GM19023 (cell line): ENCODE data around the gene MKI67.
"Not testable (repeated sequence)": the region's sequence is repeated elsewhere in the genome, so short reads cannot be mapped to it uniquely, and the experiment has no call there.

Experiments used
- ATAC-seq: cut with Tn5 transposase; IDR thresholded peaks from one replicate; pipeline ENCODE4 v1.9.1; 2021; ENCODE audit warnings: mild to moderate bottlenecking, moderate library complexity; ENCODE audit not compliant: unreplicated experiment

The MKI67 gene

GRCh38 chr10:128110339-128110738 lies 15.9 kb downstream of the MKI67 start:
- no peak for ATAC-seq

- no peak for ATAC-seq
Observed at GRCh38 chr10:128109707-128110106, 16.5 kb downstream of the MKI67 start.

- ATAC-seq: no peak
Observed at GRCh38 chr10:128105383-128105782, 20.8 kb downstream of the MKI67 start.

GRCh38 chr10:128103229-128103714 lies 23.0 kb downstream of the MKI67 start:
- ATAC-seq: no peak

- no peak for ATAC-seq
Observed at GRCh38 chr10:128102480-128103228, 23.6 kb downstream of the MKI67 start.

- no peak for ATAC-seq
Observed at GRCh38 chr10:128101901-128102300, 24.3 kb downstream of the MKI67 start.

GRCh38 chr10:128099901-128100300 lies 26.3 kb downstream of the MKI67 start:
- no peak for ATAC-seq

GRCh38 chr10:128098631-128099030 lies 27.6 kb downstream of the MKI67 start:
- ATAC-seq: no peak

- no peak for ATAC-seq
Observed at GRCh38 chr10:128097783-128098182, 28.4 kb downstream of the MKI67 start.

GRCh38 chr10:128096486-128097199 lies 29.6 kb downstream of the MKI67 start:
- ATAC-seq: no peak

GRCh38 chr10:128095753-128096469 lies 30.3 kb downstream of the MKI67 start:
- no peak for ATAC-seq

GRCh38 chr10:128095027-128095752 lies 31.0 kb downstream of the MKI67 start:
- no peak for ATAC-seq

GRCh38 chr10:128094596-128094995 lies 31.6 kb downstream of the MKI67 start:
- not testable (repeated sequence) for ATAC-seq

- no peak for ATAC-seq
Observed at GRCh38 chr10:128092454-128092853, 33.8 kb downstream of the MKI67 start.

- ATAC-seq: no peak
Observed at GRCh38 chr10:128091636-128092210, 34.5 kb downstream of the MKI67 start.

- no peak for ATAC-seq
Observed at GRCh38 chr10:128087884-128088709, 38.1 kb downstream of the MKI67 start.

- ATAC-seq: no peak
Observed at GRCh38 chr10:128087146-128087883, 38.9 kb downstream of the MKI67 start.

GRCh38 chr10:128086003-128086863 lies 40.0 kb downstream of the MKI67 start:
- ATAC-seq: no peak
